Left lung (tissue), 14 donors: ENCODE measurements around the gene CASK. TPM values are rescaled to one million over a fixed set of nuclear protein-coding genes. Genes with fewer than 3 reads are reported as not detected.
A peak's percentile ranks its signal among the peaks of the same experiment; 100 is the strongest.

Experiments used
- ATAC-seq: fragments of 200-7000 bp; cut with Tn5 transposase; one replicate; pipeline ENCODE4 v1.9.1; 2020; ENCODE audit warnings: moderate library complexity
- DNase-seq, 4 donors: peaks; one replicate each; pipeline ENCODE4 v3.0.0-alpha.2; 2013 to 2020
- H3K27ac ChIP-seq, 2 donors: fragments of 200-600 bp; sonication (generic) in 1 of 2; one replicate each; pipeline versions ENCODE4 v1.5.0 to v1.8.0; 2020 to 2021
- H3K27me3 ChIP-seq, 2 donors: fragments of 200-600 bp; sonication (generic) in 1 of 2; one replicate each; pipeline versions ENCODE4 v1.5.0 to v1.8.0; 2020 to 2021
- H3K36me3 ChIP-seq, 2 donors: fragments of 200-600 bp; sonication (generic) in 1 of 2; one replicate each; pipeline versions ENCODE4 v1.5.0 to v1.8.0; 2020 to 2021
- H3K4me1 ChIP-seq, 2 donors: fragments of 200-600 bp; one replicate each; pipeline ENCODE4 v1.8.0; 2021
- H3K4me3 ChIP-seq, 2 donors: fragments of 200-600 bp; sonication (generic) in 1 of 2; one replicate each; pipeline versions ENCODE4 v1.5.0 to v1.8.0; 2020 to 2021; ENCODE audit warnings: mild to moderate bottlenecking in 1 of 2
- H3K9me3 ChIP-seq, 2 donors: fragments of 200-600 bp; sonication (generic) in 1 of 2; one replicate each; pipeline versions ENCODE4 v1.5.0 to v1.8.0; 2020 to 2021
- CTCF ChIP-seq, 2 donors: fragments of 200-600 bp; sonication (generic) in 1 of 2; IDR thresholded peaks; one replicate each; pipeline versions ENCODE4 v1.5.0 to v1.8.0; 2021; ENCODE audit warnings: antibody characterized with exemption in 2 of 2
- intact Hi-C, 2 donors: fragments of 100-400 bp; cut with DNase I; formaldehyde crosslinking; loops; one replicate each; pipeline versions ENCODE4 v1.11.2 to v1.14.2; 2022
- long read RNA-seq, 12 donors: library from polyadenylated mRNA in 2 of 12; unstranded in 2 of 12; transcript quantifications; one replicate each; pipeline ENCODE4 v2.0.0 and lab custom pipeline, GENCODE V29; 2019 to 2026
- polyA plus RNA-seq, 6 donors: library from polyadenylated mRNA; unstranded; fragments of 120-200 nt; gene quantifications; one replicate each; pipeline ENCODE4 v1.2.1, GENCODE V29; 2013; ENCODE audit not compliant: insufficient read length in 6 of 6
- total RNA-seq, 2 donors: library from RNA; stranded (reverse); fragmentation: NEBNext Ultra II Directional; extraction: Animal tissue kit (Norgen Biotek cat#: 25700); gene quantifications; one replicate each; pipeline ENCODE4 v1.2.1, GENCODE V29; 2021
- donor health status: DM: no; HTN: yes; CAD: no.
- donor health status: DM: no; HTN: no; CAD: no.

CASK gene, protein sequence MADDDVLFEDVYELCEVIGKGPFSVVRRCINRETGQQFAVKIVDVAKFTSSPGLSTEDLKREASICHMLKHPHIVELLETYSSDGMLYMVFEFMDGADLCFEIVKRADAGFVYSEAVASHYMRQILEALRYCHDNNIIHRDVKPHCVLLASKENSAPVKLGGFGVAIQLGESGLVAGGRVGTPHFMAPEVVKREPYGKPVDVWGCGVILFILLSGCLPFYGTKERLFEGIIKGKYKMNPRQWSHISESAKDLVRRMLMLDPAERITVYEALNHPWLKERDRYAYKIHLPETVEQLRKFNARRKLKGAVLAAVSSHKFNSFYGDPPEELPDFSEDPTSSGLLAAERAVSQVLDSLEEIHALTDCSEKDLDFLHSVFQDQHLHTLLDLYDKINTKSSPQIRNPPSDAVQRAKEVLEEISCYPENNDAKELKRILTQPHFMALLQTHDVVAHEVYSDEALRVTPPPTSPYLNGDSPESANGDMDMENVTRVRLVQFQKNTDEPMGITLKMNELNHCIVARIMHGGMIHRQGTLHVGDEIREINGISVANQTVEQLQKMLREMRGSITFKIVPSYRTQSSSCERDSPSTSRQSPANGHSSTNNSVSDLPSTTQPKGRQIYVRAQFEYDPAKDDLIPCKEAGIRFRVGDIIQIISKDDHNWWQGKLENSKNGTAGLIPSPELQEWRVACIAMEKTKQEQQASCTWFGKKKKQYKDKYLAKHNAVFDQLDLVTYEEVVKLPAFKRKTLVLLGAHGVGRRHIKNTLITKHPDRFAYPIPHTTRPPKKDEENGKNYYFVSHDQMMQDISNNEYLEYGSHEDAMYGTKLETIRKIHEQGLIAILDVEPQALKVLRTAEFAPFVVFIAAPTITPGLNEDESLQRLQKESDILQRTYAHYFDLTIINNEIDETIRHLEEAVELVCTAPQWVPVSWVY
- total RNA-seq (10 to 100 TPM; 59.7 to 70.7 TPM), polyA plus RNA-seq (10 to 100 TPM; 48.2 to 63.4 (median 53.0) TPM)
- long read RNA-seq, donor 1, full-length matches to known transcripts: 1 of 1 reads
- long read RNA-seq, donor 1, partial matches to known transcripts: 0 of 1 reads
- long read RNA-seq, donor 1, other reads (novel, unspliced or antisense): 0 of 1 reads
- long read RNA-seq, donor 2, full-length matches to known transcripts: 7 of 7 reads
- long read RNA-seq, donor 2, partial matches to known transcripts: 0 of 7 reads
- long read RNA-seq, donor 2, other reads (novel, unspliced or antisense): 0 of 7 reads
- long read RNA-seq, donor 3, full-length matches to known transcripts: 6 of 6 reads
- long read RNA-seq, donor 3, partial matches to known transcripts: 0 of 6 reads
- long read RNA-seq, donor 3, other reads (novel, unspliced or antisense): 0 of 6 reads
- long read RNA-seq, donor 4, partial matches to known transcripts: 0 of 2 reads
- long read RNA-seq, donor 4, other reads (novel, unspliced or antisense): 2 of 2 reads
- long read RNA-seq, donor 5, partial matches to known transcripts: 0 of 3 reads
- long read RNA-seq, donor 5, other reads (novel, unspliced or antisense): 0 of 3 reads
- long read RNA-seq, donor 6, full-length matches to known transcripts: 2 of 2 reads
- long read RNA-seq, donor 6, partial matches to known transcripts: 0 of 2 reads
- long read RNA-seq, donor 6, other reads (novel, unspliced or antisense): 0 of 2 reads
- long read RNA-seq, donor 7, full-length matches to known transcripts: 2 of 2 reads
- long read RNA-seq, donor 7, partial matches to known transcripts: 0 of 2 reads
- long read RNA-seq, donor 7, other reads (novel, unspliced or antisense): 0 of 2 reads
- long read RNA-seq, donor 8, full-length matches to known transcripts: 1 of 1 reads
- long read RNA-seq, donor 8, partial matches to known transcripts: 0 of 1 reads
- long read RNA-seq, donor 8, other reads (novel, unspliced or antisense): 0 of 1 reads
- long read RNA-seq, donor 9: 0 reads
- long read RNA-seq, donor 10, partial matches to known transcripts: 1 of 1 reads
- long read RNA-seq, donor 10, other reads (novel, unspliced or antisense): 0 of 1 reads
- long read RNA-seq, donor 11, full-length matches to known transcripts: 3 of 13 reads
- long read RNA-seq, donor 11, partial matches to known transcripts: 0 of 13 reads
- long read RNA-seq, donor 11, other reads (novel, unspliced or antisense): 10 of 13 reads
- long read RNA-seq, donor 12, full-length matches to known transcripts: 1 of 1 reads
- long read RNA-seq, donor 12, partial matches to known transcripts: 0 of 1 reads
- long read RNA-seq, donor 12, other reads (novel, unspliced or antisense): 0 of 1 reads

DNA sequence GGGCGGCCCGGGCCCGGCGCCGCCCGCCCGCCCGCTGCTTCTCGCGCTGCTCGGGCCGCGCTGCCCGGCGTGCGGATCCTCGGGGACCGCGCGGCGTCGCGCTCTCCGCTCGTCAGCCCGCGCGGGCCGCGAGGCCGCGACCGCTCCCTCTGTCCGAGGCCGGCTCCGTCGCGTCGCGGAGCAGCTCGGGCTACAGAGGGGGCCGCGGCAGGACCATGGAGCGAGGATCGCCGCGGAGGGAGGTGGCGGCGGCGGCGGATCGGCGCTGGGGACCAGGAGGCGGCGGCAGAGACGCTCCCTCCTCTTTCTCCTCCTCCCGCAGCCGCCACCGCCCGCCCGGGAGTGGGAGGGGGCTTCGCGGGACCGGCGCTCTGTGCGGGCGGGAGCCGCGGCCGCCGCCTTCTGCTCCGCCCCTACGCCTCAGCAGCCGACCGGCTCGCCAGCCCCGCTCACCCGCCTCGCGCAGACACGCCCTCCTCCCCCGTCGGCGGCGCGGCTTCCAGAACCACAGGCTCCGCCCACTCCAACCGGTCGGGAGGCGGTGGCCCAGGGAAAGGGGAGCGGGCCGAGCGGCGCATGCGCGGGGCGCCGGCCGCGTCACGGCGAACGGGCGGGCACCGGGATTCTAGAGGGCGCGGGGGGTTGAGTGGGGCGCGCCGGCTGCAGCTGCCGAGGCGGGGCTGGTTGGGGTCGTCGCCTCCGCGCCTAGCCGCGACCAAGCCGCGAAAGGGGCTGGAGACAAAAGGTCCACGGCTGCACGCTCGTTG, at the start of gene CASK:
CASK (minus strand) TSS at position 344 of the 767 bp plus-strand sequence. CDS start 566 bp downstream, outside the sequence.
- no peak for TF ChIP-seq CTCF (IDR thresholded peaks at IDR 0.05)
- ATAC-seq: peak; percentile 95
- no peaks in the 10 kb centered on the region for H3K27me3 ChIP-seq
- peak; percentile 85 to 97 (median 95) for DNase-seq
- H3K4me3 ChIP-seq: peak within 1 kb of the TSS; percentile 42 to 57
- H3K27ac ChIP-seq: peak within 1 kb of the TSS; percentile 80 to 81
- H3K9me3 ChIP-seq: no peaks in the 10 kb centered on the region
- no peaks in the 10 kb centered on the region for H3K36me3 ChIP-seq
- no peaks in the 10 kb centered on the region for H3K4me1 ChIP-seq
- intact Hi-C loops: no loop called here

DNA sequence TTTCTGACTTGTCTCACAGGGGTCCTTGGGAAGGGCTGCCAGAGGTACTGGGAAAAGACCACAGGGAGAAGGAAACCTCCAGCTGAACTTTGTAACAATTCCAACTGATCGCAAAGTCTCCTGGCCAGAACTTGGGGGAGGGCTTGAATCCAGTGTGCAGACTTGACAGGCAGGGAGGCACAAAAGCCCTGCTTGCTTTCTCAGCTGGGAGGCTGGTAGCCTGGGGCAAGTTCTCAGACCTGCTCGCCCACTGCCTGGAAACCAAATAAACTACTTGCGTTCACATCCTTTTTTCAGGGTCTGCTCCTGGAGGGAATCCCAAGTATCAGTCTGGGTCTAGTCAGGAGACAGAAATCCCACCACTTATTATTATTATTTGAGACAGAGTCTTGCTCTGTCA, 48.0 kb upstream of the CASK start:
- DNase-seq: no peak
- Histone ChIP-seq H3K27me3 (no peaks in the 10 kb centered on the region), H3K27ac (no peak overlapping the region), H3K4me1 (no peaks in the 10 kb centered on the region), H3K9me3 (no peaks in the 10 kb centered on the region), H3K36me3 (no peaks in the 10 kb centered on the region), H3K4me3 (no peak overlapping the region)
- TF ChIP-seq CTCF (IDR thresholded peaks at IDR 0.05): no peak
- no peak for ATAC-seq
- intact Hi-C loops: no loop called here

- intact Hi-C loops: no loop called here
- no peaks in the 10 kb centered on the region for H3K27me3 ChIP-seq
- DNase-seq: no peak
- no peak for TF ChIP-seq CTCF (IDR thresholded peaks at IDR 0.05)
- H3K4me3 ChIP-seq: no peak overlapping the region
- no peaks in the 10 kb centered on the region for H3K36me3 ChIP-seq
- no peaks in the 10 kb centered on the region for H3K9me3 ChIP-seq
- H3K4me1 ChIP-seq: no peaks in the 10 kb centered on the region
- ATAC-seq: no peak
- H3K27ac ChIP-seq: no peak overlapping the region
Observed at GRCh38 chrX:41970419-41970818, 47.1 kb upstream of the CASK start.
